HepG2 (cell line): ENCODE measurements around the gene SLC25A20. TPM values are rescaled to one million over a fixed set of nuclear protein-coding genes. Genes with fewer than 3 reads are reported as not detected.
A peak's percentile ranks its signal among the peaks of the same experiment; 100 is the strongest.

ENCODE experiments used
- ADNP ChIP-seq: sonication (generic); formaldehyde crosslinking; IDR thresholded peaks from 2 replicates; pipeline ENCODE4 v1.4.0; 2020; ENCODE audit warnings: missing genetic modification reagents
- ATF1 ChIP-seq: IDR thresholded peaks from 2 replicates; pipeline ENCODE4 v1.6.1; 2016; ENCODE audit warnings: mild to moderate bottlenecking, control low read depth
- HOXA7 ChIP-seq: sonication (generic); formaldehyde crosslinking; IDR thresholded peaks from 2 replicates; pipeline ENCODE4 v1.8.1; 2022; ENCODE audit warnings: mild to moderate bottlenecking, missing genetic modification reagents, moderate library complexity
- RAD51 ChIP-seq: fragments of 450-650 bp; IDR thresholded peaks from 2 replicates; pipeline ENCODE4 v1.6.1; 2016; ENCODE audit warnings: borderline replicate concordance
- TOPORS ChIP-seq: sonication (generic); formaldehyde crosslinking; IDR thresholded peaks from 2 replicates; pipeline ENCODE4 v1.8.0; 2023; ENCODE audit warnings: mild to moderate bottlenecking, missing genetic modification reagents
- ZFY ChIP-seq: sonication (generic); formaldehyde crosslinking; IDR thresholded peaks from 2 replicates; pipeline ENCODE4 v1.4.0; 2020; ENCODE audit warnings: missing genetic modification reagents
- ZNF10 ChIP-seq: sonication (generic); formaldehyde crosslinking; IDR thresholded peaks from 2 replicates; pipeline ENCODE4 v1.4.0; 2020; ENCODE audit warnings: mild to moderate bottlenecking, low read depth, missing genetic modification reagents, borderline replicate concordance
- ZNF234 ChIP-seq: sonication (generic); formaldehyde crosslinking; conservative IDR thresholded peaks from 2 replicates; pipeline ENCODE4 v1.5.1; 2020; ENCODE audit warnings: mild to moderate bottlenecking, missing genetic modification reagents
- ZNF331 ChIP-seq: sonication (generic); formaldehyde crosslinking; IDR thresholded peaks from 2 replicates; pipeline ENCODE4 v1.4.0; 2020; ENCODE audit warnings: missing genetic modification reagents
- ZNF530 ChIP-seq: sonication (generic); formaldehyde crosslinking; IDR thresholded peaks from 2 replicates; pipeline ENCODE4 v1.5.0; 2020; ENCODE audit warnings: low read depth, mild to moderate bottlenecking, missing genetic modification reagents
- ZNF660 ChIP-seq: sonication (generic); formaldehyde crosslinking; IDR thresholded peaks from 2 replicates; pipeline ENCODE4 v1.5.1; 2020; ENCODE audit warnings: mild to moderate bottlenecking, low read depth, missing genetic modification reagents, borderline replicate concordance
- ZNF878 ChIP-seq: sonication (generic); formaldehyde crosslinking; IDR thresholded peaks from 2 replicates; pipeline ENCODE4 v1.8.1; 2023; ENCODE audit warnings: mild to moderate bottlenecking, missing genetic modification reagents, moderate library complexity
- polyA plus RNA-seq, 8 experiments: library from polyadenylated mRNA; depleted of rRNA in 3 of 8; stranded (reverse) in 7 of 8; unstranded in 1 of 8; fragments of >200 nt; fragmentation: Illumina TruSeq in 4 of 8; extraction: Trizol in 4 of 8; gene quantifications; 2 replicates each; pipeline versions ENCODE4 v1.2.1 to v1.2.3, GENCODE V29; 2011 to 2016; ENCODE audit warnings: low read depth in 4 of 8, missing spikeins in 1 of 8, mixed read lengths in 1 of 8; ENCODE audit not compliant: insufficient read depth in 1 of 8
- total RNA-seq, 5 experiments: library from RNA; depleted of rRNA; stranded (reverse); fragments of >200 nt; fragmentation: Illumina TruSeq; extraction: Trizol; gene quantifications; 2 replicates each; pipeline ENCODE4 v1.2.3, GENCODE V29; 2016; ENCODE audit warnings: low read depth in 1 of 5
- TF ChIP-seq, protein P1 (sequence below): sonication (generic); formaldehyde crosslinking; IDR thresholded peaks from 2 replicates; pipeline ENCODE4 v1.4.0; 2020; ENCODE audit warnings: mild to moderate bottlenecking, missing genetic modification reagents, borderline replicate concordance
- TF ChIP-seq, protein P2 (sequence below): sonication (generic); formaldehyde crosslinking; IDR thresholded peaks from one replicate; pipeline ENCODE4 v1.5.1; 2020; ENCODE audit warnings: mild to moderate bottlenecking, missing genetic modification reagents; ENCODE audit errors: not compliant biosample characterization
- TF ChIP-seq, protein P3 (sequence below): sonication (generic); formaldehyde crosslinking; IDR thresholded peaks from 2 replicates; pipeline ENCODE4 v1.8.0; 2022; ENCODE audit warnings: mild to moderate bottlenecking, missing genetic modification reagents, borderline replicate concordance
- TF ChIP-seq, protein P4 (sequence below): fragments of 450-650 bp; IDR thresholded peaks from 2 replicates; pipeline ENCODE4 v1.6.1; 2017

The SLC25A20 gene
- total and polyA plus RNA-seq, 2 of the 13 experiments (the other 11 are each of a cell fraction or from before 2014, with no cell fraction given), result 21.1 to 26.6 TPM

DNA sequence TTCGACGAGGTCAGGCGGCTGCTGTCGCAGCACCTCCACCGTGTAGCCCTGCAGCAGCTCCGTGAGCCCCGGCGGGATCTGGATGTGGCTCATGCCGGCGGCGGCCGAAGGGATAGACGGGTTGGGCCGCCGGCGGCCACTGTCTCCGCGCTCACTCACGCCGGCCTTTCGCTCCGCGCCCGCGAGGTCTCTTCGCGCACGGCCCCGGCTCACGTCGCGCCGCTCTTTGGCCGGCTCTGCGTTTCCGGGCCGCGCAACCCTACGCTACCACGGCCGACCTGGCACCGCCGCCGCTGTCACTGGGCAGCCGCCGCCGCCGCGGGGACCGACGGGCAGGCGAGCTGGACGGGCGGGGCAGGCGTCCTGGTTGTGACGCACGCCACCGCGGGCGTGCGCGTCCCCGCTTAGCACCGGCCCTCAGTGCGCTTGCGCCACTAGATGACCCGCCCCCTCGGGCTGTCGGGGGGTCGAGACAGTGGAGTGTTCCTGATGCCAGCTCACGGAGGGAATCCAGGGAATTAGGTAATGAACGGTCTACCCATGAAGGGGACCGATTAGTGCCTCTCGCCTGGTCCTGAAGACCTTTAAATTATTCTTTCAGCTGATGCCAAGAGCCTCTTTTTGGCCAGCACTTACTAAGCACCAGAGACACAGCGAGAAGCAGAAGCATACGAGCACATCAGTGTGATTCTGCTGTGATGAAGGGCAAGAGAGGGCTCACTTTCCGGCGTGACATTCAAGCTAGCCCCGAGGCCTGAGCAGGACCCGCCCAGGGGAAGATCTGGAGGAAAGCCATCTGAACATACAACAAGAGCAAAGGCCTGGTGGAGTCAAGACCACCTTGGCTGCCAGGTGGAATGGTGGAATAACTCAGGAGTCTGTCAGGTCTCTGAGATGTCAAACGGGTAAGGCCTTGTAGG is 50.9 kb downstream of the SLC25A20 start, which contains the start of gene PRKAR2A (continued):
- 0 out of 2 replicates have a peak, but pooled peaks have one; percentile 72 for TF ChIP-seq ZNF234 (CRISPR knock-in tag)
- no peak for TF ChIP-seq ZNF530 (CRISPR knock-in tag)
- no peak for TF ChIP-seq ZNF10 (CRISPR knock-in tag)
- no peak for TF ChIP-seq ZNF878
- peak; percentile 92 for TF ChIP-seq ZFY (CRISPR knock-in tag)
- TF ChIP-seq ZNF331, result no peak
- TF ChIP-seq, protein P1, sequence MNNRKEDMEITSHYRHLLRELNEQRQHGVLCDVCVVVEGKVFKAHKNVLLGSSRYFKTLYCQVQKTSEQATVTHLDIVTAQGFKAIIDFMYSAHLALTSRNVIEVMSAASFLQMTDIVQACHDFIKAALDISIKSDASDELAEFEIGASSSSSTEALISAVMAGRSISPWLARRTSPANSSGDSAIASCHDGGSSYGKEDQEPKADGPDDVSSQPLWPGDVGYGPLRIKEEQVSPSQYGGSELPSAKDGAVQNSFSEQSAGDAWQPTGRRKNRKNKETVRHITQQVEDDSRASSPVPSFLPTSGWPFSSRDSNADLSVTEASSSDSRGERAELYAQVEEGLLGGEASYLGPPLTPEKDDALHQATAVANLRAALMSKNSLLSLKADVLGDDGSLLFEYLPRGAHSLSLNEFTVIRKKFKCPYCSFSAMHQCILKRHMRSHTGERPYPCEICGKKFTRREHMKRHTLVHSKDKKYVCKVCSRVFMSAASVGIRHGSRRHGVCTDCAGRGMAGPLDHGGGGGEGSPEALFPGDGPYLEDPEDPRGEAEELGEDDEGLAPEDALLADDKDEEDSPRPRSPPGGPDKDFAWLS (CRISPR knock-in tag), result peak; percentile 94
- TF ChIP-seq RAD51, result no peak
- TF ChIP-seq, protein P2, sequence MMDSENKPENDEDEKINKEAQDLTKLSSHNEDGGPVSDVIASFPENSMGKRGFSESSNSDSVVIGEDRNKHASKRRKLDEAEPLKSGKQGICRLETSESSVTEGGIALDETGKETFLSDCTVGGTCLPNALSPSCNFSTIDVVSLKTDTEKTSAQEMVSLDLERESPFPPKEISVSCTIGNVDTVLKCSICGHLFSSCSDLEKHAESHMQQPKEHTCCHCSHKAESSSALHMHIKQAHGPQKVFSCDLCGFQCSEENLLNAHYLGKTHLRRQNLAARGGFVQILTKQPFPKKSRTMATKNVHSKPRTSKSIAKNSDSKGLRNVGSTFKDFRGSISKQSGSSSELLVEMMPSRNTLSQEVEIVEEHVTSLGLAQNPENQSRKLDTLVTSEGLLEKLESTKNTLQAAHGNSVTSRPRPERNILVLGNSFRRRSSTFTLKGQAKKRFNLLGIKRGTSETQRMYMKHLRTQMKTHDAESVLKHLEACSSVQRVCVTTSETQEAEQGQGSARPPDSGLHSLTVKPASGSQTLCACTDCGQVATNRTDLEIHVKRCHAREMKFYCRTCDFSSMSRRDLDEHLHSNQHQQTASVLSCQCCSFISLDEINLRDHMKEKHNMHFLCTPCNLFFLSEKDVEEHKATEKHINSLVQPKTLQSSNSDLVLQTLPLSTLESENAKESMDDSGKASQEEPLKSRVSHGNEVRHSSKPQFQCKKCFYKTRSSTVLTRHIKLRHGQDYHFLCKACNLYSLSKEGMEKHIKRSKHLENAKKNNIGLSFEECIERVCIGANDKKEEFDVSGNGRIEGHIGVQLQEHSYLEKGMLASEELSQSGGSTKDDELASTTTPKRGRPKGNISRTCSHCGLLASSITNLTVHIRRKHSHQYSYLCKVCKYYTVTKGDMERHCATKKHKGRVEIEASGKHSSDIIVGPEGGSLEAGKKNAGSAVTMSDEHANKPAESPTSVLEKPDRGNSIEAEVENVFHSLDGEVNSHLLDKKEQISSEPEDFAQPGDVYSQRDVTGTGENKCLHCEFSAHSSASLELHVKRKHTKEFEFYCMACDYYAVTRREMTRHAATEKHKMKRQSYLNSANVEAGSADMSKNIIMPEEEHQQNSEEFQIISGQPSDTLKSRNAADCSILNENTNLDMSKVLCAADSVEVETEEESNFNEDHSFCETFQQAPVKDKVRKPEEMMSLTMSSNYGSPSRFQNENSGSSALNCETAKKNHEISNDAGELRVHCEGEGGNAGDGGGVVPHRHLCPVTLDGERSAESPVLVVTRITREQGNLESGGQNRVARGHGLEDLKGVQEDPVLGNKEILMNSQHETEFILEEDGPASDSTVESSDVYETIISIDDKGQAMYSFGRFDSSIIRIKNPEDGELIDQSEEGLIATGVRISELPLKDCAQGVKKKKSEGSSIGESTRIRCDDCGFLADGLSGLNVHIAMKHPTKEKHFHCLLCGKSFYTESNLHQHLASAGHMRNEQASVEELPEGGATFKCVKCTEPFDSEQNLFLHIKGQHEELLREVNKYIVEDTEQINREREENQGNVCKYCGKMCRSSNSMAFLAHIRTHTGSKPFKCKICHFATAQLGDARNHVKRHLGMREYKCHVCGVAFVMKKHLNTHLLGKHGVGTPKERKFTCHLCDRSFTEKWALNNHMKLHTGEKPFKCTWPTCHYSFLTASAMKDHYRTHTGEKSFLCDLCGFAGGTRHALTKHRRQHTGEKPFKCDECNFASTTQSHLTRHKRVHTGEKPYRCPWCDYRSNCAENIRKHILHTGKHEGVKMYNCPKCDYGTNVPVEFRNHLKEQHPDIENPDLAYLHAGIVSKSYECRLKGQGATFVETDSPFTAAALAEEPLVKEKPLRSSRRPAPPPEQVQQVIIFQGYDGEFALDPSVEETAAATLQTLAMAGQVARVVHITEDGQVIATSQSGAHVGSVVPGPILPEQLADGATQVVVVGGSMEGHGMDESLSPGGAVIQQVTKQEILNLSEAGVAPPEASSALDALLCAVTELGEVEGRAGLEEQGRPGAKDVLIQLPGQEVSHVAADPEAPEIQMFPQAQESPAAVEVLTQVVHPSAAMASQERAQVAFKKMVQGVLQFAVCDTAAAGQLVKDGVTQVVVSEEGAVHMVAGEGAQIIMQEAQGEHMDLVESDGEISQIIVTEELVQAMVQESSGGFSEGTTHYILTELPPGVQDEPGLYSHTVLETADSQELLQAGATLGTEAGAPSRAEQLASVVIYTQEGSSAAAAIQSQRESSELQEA, result no peak
- no peak for TF ChIP-seq ZNF660 (CRISPR knock-in tag)
- TF ChIP-seq, protein P3, sequence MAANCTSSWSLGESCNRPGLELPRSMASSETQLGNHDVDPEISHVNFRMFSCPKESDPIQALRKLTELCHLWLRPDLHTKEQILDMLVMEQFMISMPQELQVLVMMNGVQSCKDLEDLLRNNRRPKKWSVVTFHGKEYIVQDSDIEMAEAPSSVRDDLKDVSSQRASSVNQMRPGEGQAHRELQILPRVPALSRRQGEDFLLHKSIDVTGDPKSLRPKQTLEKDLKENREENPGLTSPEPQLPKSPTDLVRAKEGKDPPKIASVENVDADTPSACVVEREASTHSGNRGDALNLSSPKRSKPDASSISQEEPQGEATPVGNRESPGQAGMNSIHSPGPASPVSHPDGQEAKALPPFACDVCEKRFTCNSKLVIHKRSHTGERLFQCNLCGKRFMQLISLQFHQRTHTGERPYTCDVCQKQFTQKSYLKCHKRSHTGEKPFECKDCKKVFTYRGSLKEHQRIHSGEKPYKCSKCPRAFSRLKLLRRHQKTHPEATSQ (CRISPR knock-in tag), result 0 out of 2 replicates have a peak, but pooled peaks have one; percentile 37
- no peak for TF ChIP-seq HOXA7
- TF ChIP-seq TOPORS (CRISPR knock-in tag), result peak; percentile 57; the same call in 1 of the 2 replicates
- no peak for TF ChIP-seq ADNP (CRISPR knock-in tag)
- TF ChIP-seq, protein P4, sequence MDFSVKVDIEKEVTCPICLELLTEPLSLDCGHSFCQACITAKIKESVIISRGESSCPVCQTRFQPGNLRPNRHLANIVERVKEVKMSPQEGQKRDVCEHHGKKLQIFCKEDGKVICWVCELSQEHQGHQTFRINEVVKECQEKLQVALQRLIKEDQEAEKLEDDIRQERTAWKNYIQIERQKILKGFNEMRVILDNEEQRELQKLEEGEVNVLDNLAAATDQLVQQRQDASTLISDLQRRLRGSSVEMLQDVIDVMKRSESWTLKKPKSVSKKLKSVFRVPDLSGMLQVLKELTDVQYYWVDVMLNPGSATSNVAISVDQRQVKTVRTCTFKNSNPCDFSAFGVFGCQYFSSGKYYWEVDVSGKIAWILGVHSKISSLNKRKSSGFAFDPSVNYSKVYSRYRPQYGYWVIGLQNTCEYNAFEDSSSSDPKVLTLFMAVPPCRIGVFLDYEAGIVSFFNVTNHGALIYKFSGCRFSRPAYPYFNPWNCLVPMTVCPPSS, result no peak
- no peak for TF ChIP-seq ATF1 (CRISPR knock-in tag)
